Measurements from ENCODE around the gene CALN1. TPM values are rescaled to one million over a fixed set of nuclear protein-coding genes. Genes with fewer than 3 reads are reported as not detected.

CALN1 gene
- total RNA-seq, 1 donor from 2014 or later, result 1.9 TPM

- no peaks in the 10 kb centered on the region for H3K36me3 Mint-ChIP-seq
- TF ChIP-seq CTCF (conservative IDR thresholded peaks at IDR 0.05), result no peak
These were observed 25.0 kb upstream of the CALN1 start for GRCh38 chr7:72437061-72437585.

GRCh38 chr7:72435925-72436480 is 23.9 kb upstream of the CALN1 start:
- no peak for DNase-seq (ENCODE audit: extremely low spot score, unreplicated experiment)
- H3K27me3 Mint-ChIP-seq, result peaks cover 22% of the 10 kb centered on the region
- no peak overlapping the region for H3K27ac Mint-ChIP-seq
- no peak overlapping the region for H3K4me3 Mint-ChIP-seq
- H3K9me3 Mint-ChIP-seq, result no peaks in the 10 kb centered on the region
- no peak for TF ChIP-seq CTCF (conservative IDR thresholded peaks at IDR 0.05)
- H3K4me1 Mint-ChIP-seq (ENCODE audit: unreplicated experiment), result peaks cover 16% of the 10 kb centered on the region
- no peaks in the 10 kb centered on the region for H3K36me3 Mint-ChIP-seq

More at GRCh38 chr7:72437061-72437585, 25.0 kb upstream of the CALN1 start:
- peaks cover 20% of the 10 kb centered on the region for H3K27me3 Mint-ChIP-seq
- peaks cover 16% of the 10 kb centered on the region for H3K4me1 Mint-ChIP-seq (ENCODE audit: unreplicated experiment)
- DNase-seq (ENCODE audit: extremely low spot score, unreplicated experiment), result no peak
- H3K4me3 Mint-ChIP-seq, result no peak overlapping the region
- no peak overlapping the region for H3K27ac Mint-ChIP-seq
- H3K9me3 Mint-ChIP-seq, result no peaks in the 10 kb centered on the region

- peaks cover 20% of the 10 kb centered on the region for H3K27me3 Mint-ChIP-seq
- TF ChIP-seq CTCF (conservative IDR thresholded peaks at IDR 0.05), result no peak
- H3K27ac Mint-ChIP-seq, result no peak overlapping the region
- no peak for DNase-seq (ENCODE audit: extremely low spot score, unreplicated experiment)
- H3K36me3 Mint-ChIP-seq, result no peaks in the 10 kb centered on the region
- H3K4me1 Mint-ChIP-seq (ENCODE audit: unreplicated experiment), result peaks cover 16% of the 10 kb centered on the region
- H3K4me3 Mint-ChIP-seq, result no peak overlapping the region
- no peaks in the 10 kb centered on the region for H3K9me3 Mint-ChIP-seq
These were observed 23.2 kb upstream of the CALN1 start for GRCh38 chr7:72435366-72435765.

GRCh38 chr7:72430531-72430930 is 18.4 kb upstream of the CALN1 start:
- DNase-seq (ENCODE audit: extremely low spot score, unreplicated experiment), result no peak
- H3K36me3 Mint-ChIP-seq, result no peaks in the 10 kb centered on the region
- peaks cover 17% of the 10 kb centered on the region for H3K27me3 Mint-ChIP-seq
- H3K27ac Mint-ChIP-seq, result no peak overlapping the region
- TF ChIP-seq CTCF (conservative IDR thresholded peaks at IDR 0.05), result no peak
- H3K4me1 Mint-ChIP-seq (ENCODE audit: unreplicated experiment), result peaks cover 13% of the 10 kb centered on the region
- H3K9me3 Mint-ChIP-seq, result no peaks in the 10 kb centered on the region
- no peak overlapping the region for H3K4me3 Mint-ChIP-seq

GRCh38 chr7:72429316-72429715 is 17.2 kb upstream of the CALN1 start:
- H3K4me1 Mint-ChIP-seq (ENCODE audit: unreplicated experiment), result peaks cover 7% of the 10 kb centered on the region
- H3K36me3 Mint-ChIP-seq, result no peaks in the 10 kb centered on the region
- no peaks in the 10 kb centered on the region for H3K9me3 Mint-ChIP-seq
- peaks cover 10% of the 10 kb centered on the region for H3K27me3 Mint-ChIP-seq
- no peak overlapping the region for H3K4me3 Mint-ChIP-seq
- no peak for DNase-seq (ENCODE audit: extremely low spot score, unreplicated experiment)
- TF ChIP-seq CTCF (conservative IDR thresholded peaks at IDR 0.05), result no peak
- no peak overlapping the region for H3K27ac Mint-ChIP-seq

Data from type B pancreatic cell (in vitro differentiated cells).